Measurements from ENCODE around the gene ELN. TPM values are rescaled to one million over a fixed set of nuclear protein-coding genes. Genes with fewer than 3 reads are reported as not detected.
"Not testable (repeated sequence)": the region's sequence is repeated elsewhere in the genome, so short reads cannot be mapped to it uniquely, and the experiment has no call there.

The ELN gene
- 26.2 and 65.2 TPM in 2 replicates for total RNA-seq (2014; rRNA removed; shearing (Covaris generic))

DNA sequence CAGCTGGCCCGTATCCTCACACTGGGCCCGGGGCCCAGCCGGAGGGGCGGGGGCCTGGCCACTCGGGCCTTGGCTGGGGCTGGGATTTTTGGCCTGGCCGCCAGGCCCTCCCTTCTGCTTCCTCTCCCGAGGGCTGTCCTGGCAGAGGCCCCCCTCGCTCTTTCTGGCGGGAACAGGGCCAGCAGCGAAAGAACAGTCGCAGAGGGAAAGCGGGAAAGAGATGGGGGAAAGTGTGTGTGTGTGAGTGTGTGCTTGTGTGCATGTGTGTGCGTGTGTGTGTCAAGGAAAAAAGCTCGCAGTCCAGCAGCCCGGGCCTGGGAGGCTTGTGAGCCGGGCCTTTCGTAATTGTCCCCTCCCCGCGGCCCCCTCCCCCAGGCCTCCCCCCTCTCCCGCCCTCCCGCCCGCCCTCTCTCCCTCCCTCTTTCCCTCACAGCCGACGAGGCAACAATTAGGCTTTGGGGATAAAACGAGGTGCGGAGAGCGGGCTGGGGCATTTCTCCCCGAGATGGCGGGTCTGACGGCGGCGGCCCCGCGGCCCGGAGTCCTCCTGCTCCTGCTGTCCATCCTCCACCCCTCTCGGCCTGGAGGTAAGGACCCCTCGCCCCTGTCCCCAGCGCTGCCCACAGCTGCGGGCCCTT lies at the start of gene ELN:
TSS of gene ELN (plus strand) at position 491 of the 638 bp plus-strand sequence. CDS start at position 506, 15 bp downstream.
- no peak for DNase-seq (ENCODE audit: low read depth)

DNA sequence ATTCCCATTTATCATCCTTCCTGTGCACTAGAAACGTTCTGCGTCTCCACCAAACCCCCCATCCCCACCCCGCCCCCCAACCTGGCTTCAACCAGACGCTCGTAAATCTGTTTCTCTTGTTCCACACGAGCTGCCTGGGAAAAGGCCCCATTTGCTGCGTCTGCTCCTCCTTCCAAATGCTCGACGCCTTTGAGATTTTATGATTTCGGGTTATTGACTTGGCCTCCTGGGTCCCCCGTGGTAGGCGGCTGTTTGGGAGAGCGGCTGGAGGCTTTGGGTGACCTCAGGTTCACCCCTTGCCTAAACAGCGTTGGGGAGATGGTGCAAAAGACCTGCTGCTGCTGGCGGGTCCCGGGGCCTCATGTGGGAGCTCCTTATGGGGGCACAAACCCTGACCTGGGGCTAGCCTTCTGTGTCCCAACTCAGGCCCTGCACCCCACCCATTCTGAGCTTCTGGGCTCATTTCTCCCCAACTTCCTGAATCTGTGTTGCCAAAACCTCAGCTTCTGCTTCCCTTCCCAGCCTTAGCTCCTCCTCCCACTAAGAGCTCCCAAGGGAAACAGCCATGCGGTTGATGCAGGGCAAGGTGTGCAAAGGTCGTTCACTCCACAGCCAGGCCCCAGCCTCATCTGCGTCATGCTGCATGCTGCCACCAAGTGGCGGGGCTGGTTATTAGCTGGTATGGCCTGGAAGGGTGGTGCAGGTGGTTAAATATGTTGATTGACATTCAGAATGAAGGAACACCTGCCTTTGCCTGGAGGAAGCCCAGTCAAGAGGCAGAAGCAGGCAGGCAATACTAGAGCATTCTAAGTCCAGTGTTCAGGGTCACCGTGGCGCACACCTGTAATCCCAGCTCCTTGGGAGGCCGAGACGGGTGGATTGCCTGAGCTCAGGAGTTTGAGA lies 49.1 kb upstream of the ELN start:
- peak; percentile 72 for DNase-seq (ENCODE audit: low read depth)

DNA sequence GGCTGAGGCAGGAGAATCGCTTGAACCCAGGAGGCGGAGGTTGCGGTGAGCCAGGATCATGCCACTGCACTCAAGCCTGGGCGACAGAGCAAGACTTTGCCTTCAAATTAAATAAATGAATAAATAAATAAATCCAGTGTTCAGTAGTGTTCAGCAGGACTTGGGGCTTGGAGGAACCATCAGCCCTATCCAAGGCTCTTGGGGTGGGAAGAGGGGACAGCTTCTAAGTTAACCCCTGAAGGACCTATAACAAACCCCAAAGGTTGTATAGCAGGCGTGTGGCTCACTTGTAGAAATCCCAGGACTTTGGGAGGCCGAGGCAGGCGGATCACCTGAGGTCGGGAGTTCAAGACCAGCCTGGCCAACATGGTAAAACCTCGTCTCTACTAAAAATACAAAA lies 48.3 kb upstream of the ELN start:
- DNase-seq (ENCODE audit: low read depth) = not testable (repeated sequence)

DNA sequence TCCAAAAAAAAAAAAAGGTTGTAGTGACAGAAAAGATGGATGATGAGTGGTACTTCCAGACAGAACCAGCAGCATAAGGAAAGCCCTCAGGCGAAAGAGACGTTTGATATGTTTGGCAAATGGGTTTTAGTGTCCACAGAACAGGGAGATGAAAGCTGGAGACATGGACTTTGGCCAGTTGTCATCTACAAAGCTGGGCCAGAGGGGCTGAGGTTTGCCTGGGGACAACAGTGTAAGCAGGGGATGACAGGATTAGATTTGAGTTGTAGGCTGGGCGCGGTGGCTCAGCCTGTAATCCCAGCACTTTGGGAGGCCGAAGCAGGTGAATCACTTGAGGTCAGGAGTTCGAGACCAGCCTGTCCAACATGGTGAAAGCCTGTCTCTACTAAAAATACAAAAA lies 47.8 kb upstream of the ELN start:
- peak; percentile 40 for DNase-seq (ENCODE audit: low read depth)

DNA sequence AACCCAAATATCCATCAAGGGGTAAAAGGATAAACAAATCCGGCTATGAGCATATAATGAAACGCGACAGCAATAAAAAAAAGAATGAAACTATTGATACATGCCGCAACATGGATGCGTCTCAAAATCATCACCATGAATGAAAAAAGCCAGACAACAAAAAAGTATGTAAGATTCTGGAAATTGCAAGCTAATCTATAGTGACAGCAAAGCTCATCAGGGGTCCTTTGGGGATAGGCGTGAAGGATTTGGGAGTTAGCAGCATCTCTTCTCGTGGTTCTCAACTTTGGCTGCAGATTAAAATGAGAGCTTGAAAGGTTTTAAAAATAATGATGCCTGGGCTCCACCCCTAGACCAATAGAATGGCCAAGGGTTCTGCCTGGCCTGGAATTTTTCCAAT lies 46.0 kb upstream of the ELN start:
- no peak for DNase-seq (ENCODE audit: low read depth)

DNA sequence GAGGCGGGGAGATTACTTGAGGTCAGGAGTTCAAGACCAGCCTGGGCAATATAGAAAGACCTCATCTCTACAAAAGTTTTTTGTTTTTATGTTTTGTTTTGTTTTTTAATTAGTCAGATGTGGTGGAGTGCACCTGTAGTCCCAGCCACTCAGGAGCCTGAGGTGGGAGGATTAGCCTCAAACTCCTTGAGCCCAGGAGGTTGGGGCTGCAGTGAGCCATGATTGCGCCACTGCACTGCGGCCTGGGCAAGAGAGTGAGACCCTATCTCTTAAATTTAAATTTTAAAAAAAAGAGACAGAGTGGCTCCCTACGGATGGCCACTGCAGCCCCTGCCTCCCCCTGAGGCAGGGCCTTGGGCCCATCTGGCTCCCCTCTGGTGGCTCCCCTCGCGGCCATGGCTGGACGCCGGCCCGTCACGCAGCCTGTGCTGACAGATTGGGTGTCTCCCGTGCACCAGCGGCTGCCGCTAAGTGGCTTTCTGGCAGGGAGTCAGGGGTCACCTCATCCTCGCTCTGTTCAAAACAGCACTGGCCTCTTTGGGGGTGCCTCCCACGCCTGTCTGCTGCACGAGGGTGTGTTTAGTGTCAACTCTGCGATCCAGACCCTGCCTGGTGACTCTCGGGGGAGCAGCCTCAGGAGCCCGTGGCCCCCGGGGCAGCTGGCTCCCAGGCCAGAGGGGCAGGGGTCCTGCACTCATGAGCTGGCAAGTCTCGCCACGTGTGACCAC lies 44.4 kb upstream of the ELN start:
- DNase-seq (ENCODE audit: low read depth) = no peak

DNA sequence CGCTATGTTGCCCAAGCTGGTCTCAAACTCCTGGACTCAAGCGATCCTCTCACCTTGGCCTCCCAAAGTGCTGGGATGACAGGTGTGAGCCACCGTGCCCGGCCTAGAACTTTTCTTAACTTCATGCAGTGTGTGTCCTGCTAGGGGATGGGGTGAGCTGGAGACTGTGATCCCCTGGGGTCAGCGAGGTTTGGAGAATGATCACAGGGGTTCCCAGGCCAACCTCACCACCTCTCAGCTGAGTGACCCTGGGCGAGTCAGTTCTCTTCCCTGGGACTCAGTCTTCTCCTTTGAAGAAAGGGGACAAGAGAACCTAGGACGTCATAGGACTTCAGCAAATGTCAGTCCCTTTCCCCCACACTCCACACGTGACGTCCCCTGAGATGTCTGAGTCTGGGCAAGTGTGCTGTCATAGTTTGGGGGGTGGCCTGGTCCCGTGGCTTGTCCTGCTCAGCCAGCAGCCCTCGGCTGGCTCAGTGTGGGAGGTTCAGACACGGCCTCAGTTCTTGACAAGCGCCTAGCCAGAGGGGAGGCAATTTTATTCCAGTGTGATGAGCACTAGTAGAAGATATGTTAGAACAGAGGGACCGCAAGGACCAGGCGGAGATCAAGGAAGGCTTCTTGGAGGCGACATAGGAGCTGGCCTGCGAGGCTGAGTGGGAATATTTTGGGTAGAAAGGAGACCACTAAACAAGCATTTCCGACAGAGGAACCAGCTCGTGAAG lies 43.3 kb upstream of the ELN start:
- no peak for DNase-seq (ENCODE audit: low read depth)

DNA sequence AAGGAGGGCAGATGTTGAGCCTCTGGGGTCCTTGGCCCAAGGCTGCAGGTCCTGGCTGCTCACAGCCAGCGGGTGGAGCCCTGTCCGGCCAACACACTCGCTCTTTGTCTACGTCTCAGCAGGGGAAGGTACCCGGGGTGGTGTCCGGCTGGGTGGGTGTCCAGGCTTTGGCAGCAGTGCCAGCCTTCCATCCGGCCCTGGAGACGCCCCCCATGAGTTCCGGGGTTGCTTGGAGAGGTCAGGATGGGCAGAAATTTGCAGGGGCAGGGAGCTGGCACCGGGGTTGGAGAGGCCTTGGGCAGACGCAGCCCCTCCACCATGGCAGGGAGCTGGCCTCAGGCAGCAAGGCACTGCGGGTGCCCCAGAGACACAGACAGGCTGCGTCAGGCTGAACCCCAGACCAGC lies 42.2 kb upstream of the ELN start:
- no peak for DNase-seq (ENCODE audit: low read depth)

DNA sequence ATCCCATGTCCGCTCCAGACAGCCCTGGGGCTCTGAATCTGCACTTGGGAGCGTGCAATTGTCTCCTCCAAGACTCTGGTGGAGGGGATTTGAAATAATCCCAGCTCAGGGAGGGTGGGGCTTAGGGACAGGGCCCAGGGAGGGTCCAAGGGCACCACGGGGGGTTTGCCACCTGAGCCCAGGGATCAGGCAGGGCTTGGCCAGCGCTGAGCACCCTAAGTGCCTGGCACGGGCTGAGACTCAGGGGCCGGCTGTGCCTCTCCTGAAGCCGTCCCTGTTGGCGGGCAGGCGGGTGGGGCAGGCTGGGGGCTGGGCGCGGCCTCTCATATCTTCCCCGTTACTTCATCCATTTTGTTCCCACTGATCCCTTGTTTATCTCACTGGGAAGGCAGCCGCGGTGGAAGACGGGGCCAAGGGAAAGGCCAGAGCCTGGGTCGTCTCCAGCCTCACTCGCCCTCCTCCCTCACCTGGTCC lies 41.8 kb upstream of the ELN start:
- DNase-seq (ENCODE audit: low read depth) = no peak

DNA sequence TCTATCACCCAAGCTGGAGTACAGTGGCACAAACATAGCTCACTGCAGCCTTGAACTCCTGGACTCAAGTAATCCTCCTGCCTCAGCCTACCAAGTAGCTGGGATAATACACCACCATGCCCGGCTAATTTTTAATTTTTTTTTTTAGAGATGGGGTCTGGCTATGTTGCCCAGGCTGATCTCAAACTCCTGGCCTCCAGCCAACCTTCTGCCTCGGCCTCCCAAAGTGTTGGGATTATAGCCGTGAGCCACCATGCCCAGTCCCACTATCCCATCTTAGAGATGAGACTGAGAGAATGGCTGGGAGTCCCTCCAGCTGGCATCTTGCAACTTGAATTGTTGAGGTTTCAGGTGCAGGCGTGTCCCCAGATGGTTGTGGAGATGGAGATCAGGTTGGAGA lies 40.7 kb upstream of the ELN start:
- DNase-seq (ENCODE audit: low read depth) = no peak

DNA sequence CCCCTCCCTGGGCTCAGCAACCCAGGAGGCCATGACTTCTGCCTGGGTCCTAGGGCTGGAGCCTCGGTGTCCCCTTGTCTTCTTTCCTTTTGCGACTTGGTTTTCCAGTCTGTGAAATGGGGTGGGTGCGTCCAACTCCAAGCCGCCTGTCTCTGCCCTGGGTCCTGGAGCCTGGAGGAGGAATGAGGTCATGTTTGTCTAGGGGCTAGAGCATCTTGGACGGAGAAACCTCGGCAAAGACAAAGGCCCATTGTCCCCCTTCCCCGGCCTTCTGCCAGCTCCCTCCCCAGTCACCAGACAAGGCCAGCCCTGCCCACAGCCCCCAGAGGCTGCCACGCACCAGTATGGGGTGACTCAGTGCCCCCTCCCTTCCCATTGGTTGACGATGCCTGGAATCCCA lies 39.8 kb upstream of the ELN start:
- peak; percentile 67 for DNase-seq (ENCODE audit: low read depth)

DNA sequence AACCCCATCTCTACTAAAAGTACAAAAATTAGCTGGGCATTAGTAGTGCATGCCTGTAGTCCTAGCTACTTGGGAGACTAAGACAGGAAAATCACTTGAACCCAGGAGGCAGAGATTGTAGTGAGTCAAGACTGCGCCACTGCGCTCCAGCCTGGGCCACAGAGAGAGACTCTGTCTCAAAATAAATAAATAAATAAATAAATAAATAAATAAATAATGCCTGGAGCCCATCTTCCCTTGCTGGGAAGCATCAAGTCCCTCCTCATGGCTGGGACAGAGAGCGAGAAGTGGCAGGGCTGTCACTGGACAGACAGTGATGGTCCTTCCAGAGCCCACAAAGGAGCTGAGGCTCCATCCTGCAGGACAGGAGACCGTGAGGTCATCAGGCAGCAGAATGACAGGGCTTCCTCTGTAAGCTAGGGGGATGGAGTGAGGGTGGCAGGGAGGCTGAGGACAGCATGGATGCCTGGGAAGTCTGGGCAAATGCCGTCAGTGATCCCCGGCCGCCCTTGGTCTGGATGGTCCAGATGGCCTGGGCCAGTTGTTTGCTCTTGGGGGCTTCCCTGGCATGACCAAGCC lies 36.4 kb upstream of the ELN start:
- peak; percentile 59 for DNase-seq (ENCODE audit: low read depth)

DNA sequence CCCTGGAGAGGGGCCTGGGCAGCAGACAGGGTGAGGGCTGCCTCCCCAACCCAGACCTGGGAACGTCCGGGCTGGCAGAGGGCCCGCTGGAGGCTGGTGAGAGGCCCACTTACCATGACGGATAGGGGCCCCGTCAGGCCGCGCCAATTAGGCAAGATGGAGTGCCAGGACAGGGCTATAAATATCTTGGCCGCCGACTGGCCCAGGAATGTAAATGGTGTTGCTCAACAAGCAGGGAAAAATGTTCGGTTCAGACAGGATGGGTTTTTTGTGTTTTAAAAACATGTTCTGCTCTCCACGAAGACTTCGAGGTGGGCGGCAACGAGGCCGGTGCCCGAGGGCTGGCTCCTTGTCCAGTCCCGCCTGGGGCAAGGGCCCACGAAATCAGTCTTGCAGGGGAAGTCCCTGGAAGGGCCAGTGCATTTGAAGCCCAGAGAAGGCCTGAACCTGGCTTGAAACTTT lies 35.8 kb upstream of the ELN start:
- peak; percentile 86 for DNase-seq (ENCODE audit: low read depth)

DNA sequence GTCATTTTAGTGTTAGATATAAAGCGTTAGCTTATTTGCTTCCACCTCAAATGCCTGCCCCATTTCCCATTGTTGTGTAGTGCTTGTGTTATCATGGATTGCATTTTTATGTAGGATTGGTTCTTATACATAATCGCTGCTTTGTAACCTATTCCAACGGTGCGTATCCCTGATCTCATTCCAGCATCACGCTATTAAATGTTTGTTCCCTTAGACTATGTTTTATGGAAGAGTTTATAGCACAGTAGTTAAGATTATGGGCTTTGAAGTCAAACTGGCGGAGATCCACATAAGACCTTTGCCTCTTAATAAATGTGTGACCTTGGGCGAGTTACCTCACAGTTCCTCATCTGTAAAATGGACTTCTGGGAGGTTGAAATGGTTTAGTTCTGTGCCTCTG lies 34.0 kb upstream of the ELN start:
- DNase-seq (ENCODE audit: low read depth) = no peak

DNA sequence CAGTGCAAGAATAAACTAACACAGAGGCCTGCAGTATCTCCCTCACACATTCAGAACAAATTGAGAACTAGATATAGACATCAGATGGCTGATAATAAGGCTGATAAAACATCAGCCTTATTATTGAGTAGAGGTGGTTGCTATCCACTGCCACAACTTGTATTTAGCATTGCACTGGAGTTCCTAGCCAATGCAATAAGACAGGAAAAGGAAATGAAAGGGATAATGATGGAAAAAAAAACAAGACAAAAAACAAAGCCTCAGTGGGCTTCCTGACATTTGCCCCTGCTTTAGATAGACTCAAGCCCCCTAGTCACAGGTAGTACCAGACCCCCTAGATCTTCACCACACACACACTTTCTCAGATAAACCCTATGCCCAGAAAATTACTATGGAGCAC lies 33.2 kb upstream of the ELN start:
- no peak for DNase-seq (ENCODE audit: low read depth)

DNA sequence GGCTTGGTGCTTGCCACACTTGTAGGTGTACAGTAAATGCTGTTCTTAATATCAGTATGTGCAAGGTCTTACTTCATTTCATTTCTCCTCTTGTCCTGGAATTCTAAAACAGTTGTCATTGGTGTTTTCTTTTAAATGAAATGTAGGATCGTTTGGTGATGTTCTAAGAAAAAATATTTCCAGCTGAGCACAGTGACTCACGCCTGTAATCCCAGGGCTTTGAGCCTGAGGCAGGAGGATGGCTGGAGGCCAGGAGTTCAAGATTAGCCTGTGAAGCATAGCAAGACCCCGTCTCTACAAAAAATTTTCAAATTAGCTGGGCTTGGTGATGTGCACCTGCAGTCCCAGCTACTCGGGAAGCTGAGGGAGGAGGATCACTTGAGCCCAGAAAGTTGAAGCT lies 32.6 kb upstream of the ELN start:
- DNase-seq (ENCODE audit: low read depth) = peak; percentile 93

DNA sequence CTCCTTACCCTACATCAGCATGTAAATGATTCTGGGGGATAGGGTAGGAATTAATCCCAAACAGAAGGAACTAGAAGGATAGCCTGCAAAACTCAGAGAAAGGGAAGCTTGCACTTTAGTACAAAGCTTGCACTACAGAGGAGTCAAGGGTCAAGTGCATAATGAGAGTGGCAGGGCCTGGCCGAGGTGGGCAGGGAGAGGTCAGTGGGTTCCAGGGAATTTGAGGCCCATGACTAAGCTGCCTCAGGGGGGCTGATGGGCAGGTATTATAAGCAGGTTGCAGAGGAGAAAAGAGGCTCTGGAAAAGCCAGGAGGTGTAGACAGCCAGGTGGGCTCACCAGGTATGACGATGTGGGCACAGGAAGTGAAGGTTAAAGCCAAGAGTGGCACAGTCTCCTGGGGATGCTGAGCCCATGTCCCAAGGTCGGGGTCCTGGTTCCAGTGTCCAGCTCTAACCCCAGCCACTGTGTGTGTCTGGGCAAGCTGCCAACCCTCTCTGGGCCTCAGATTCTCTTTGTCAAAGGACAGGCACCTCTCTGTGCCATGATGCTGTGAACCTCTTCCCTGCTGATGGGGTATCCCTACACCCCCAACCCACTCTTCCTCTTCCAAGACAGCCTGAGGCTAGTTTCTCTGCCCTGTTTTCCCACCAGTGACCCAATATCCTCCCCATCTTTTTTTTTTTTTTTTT lies 32.0 kb upstream of the ELN start:
- DNase-seq (ENCODE audit: low read depth) = peak; percentile 60

DNA sequence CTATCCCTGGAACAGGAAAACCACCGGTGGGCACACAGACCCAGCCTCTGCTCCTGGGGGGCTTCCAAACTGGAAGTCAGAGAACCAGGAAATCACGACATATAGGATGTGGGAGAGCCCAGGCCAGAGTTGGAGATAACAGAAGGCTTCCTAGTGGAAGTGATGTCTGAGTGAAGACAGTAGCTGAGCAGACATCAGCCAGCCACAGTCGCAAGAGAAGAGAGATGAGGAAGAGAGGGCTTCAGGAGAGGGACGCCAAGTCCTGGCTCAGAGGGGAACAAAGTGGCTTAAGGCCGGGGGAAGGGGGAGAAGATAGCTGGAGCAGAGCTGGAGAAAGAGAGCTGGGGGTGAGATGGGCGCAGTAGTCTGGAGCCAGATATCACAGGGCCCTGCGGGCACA lies 30.9 kb upstream of the ELN start:
- DNase-seq (ENCODE audit: low read depth) = no peak

DNA sequence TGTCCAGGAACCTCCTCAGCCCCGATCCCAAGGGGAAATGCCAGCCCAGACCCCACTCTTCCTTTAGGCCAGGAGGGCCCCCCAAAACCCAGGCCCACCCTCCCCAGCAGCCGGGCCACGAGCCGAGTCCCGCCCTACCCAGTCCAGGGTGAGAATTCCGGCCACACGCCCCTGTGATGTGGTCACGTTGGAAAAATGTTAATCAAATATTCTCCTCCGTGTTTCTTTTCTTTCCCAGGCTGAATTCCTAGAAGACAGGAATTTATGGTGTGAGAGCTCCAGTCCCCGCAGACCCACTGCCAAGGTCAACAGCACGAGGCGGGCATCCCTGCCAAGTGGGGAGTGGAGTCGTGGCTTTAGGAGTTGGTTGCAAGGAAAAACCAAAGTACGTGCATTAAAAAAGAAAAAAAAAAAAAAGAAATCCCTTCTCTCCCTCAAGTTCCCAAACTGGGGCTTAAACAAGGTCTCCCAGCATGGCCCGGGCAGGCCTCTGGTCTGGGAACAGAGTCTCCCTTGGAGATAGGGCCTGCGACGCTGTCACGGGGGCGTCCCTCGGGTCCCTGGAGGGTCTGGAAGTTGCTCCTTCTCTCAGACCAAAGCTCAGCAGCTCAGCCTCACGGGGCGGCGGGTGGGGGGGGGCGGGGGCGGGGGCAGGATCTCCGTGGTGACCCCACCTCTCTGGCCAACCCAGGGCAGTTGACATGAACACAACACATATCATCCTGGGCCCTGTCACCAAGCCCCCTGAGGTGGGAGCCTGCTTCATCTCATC lies 28.1 kb upstream of the ELN start:
- peak; percentile 91 for DNase-seq (ENCODE audit: low read depth)

All from M059J (cell line).